DND-41 (cell line): Measurements from ENCODE around the gene SDK2.

ENCODE experiments used
- ATAC-seq: fragments of 200-7000 bp; cut with Tn5 transposase; 3 replicates; pipeline ENCODE4 v1.9.1; 2021; ENCODE audit warnings: low read depth; ENCODE audit not compliant: insufficient read depth
- DNase-seq: peaks from one replicate; pipeline ENCODE4 v3.0.0-alpha.2; 2020
- H2AFZ ChIP-seq: 2 replicates; pipeline ENCODE4 v1.6.0; 2012; ENCODE audit warnings: low read depth, low read length
- H3K27ac ChIP-seq: 2 replicates; pipeline ENCODE4 v1.5.1; 2012; ENCODE audit warnings: low read length, inconsistent platforms
- H3K27me3 ChIP-seq: fragments of 200-600 bp; sonication (generic); 2 replicates; pipeline ENCODE4 v1.6.0; 2012; ENCODE audit warnings: low read length, mild to moderate bottlenecking, inconsistent platforms; ENCODE audit not compliant: insufficient read depth, poor library complexity
- H3K36me3 ChIP-seq: 2 replicates; pipeline ENCODE4 v1.5.1; 2012; ENCODE audit warnings: low read length, inconsistent platforms; ENCODE audit not compliant: insufficient read depth
- H3K4me1 ChIP-seq: 2 replicates; pipeline ENCODE4 v1.5.1; 2012; ENCODE audit warnings: mild to moderate bottlenecking, low read length; ENCODE audit not compliant: insufficient read depth
- H3K4me2 ChIP-seq: 2 replicates; pipeline ENCODE4 v1.6.0; 2012; ENCODE audit warnings: mild to moderate bottlenecking, moderate library complexity, low read length, inconsistent platforms; ENCODE audit not compliant: insufficient read depth
- H3K4me3 ChIP-seq, 2 experiments: fragments of 200-600 bp in 1 of 2; shearing (Covaris generic) in 1 of 2; 2 replicates each; pipeline ENCODE4 v1.5.1; 2012 to 2016; ENCODE audit warnings: inconsistent platforms in 2 of 2, low read length in 2 of 2, mild to moderate bottlenecking in 2 of 2, low read depth in 1 of 2, moderate library complexity in 1 of 2
- H3K79me2 ChIP-seq: 2 replicates; pipeline ENCODE4 v1.6.0; 2012; ENCODE audit warnings: low read length, inconsistent platforms; ENCODE audit not compliant: insufficient read depth
- H3K9ac ChIP-seq: 2 replicates; pipeline ENCODE4 v1.6.0; 2012; ENCODE audit warnings: low read depth, mild to moderate bottlenecking, inconsistent platforms, low read length, moderate library complexity
- H3K9me3 ChIP-seq: 2 replicates; pipeline ENCODE4 v1.5.1; 2012; ENCODE audit warnings: low read length, moderate library complexity, mild to moderate bottlenecking, inconsistent platforms; ENCODE audit not compliant: insufficient read depth, severe bottlenecking
- H4K20me1 ChIP-seq: 2 replicates; pipeline ENCODE4 v1.6.0; 2012; ENCODE audit warnings: low read length; ENCODE audit not compliant: insufficient read depth
- EZH2 ChIP-seq: IDR thresholded peaks from 3 replicates; pipeline ENCODE4 v1.6.1; 2012; ENCODE audit warnings: borderline replicate concordance, low read depth, mild to moderate bottlenecking, moderate library complexity, low read length, inconsistent platforms; ENCODE audit not compliant: severe bottlenecking
- TF ChIP-seq, protein P1 (sequence below): IDR thresholded peaks from 2 replicates; pipeline ENCODE4 v1.5.1; 2012; ENCODE audit warnings: borderline replicate concordance, low read length, moderate library complexity, mild to moderate bottlenecking; ENCODE audit not compliant: poor library complexity, severe bottlenecking; ENCODE audit errors: extremely low read depth

The SDK2 gene

DNA sequence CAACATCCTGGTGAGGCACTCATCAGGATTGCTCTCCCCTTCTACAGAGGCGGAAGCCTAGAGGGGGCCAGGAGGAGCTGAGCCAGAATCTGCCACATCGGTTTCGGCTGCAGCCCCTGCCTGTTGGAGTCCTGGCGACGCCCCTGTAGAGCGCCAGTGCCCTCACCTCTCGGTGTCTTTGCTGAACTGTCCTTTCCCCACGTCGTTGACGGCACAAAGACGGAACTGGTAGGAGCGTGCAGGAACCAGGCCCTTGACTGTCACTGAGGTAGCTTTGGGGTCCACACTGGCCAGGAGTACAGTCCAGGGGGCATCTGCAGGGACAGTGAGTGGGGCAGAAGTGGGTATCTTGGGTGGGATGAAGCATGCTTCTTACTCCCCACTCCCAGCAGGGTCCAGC, 222.1 kb downstream of the SDK2 start:
- no peak overlapping the region for H2AFZ ChIP-seq
- H3K4me3 ChIP-seq, result no peak overlapping the region
- H3K9ac ChIP-seq, result no peak overlapping the region
- no peaks in the 10 kb centered on the region for H3K27me3 ChIP-seq
- no peak overlapping the region for H3K27ac ChIP-seq
- H3K4me2 ChIP-seq, result no peak overlapping the region
- no peak for TF ChIP-seq EZH2
- TF ChIP-seq, protein P1, sequence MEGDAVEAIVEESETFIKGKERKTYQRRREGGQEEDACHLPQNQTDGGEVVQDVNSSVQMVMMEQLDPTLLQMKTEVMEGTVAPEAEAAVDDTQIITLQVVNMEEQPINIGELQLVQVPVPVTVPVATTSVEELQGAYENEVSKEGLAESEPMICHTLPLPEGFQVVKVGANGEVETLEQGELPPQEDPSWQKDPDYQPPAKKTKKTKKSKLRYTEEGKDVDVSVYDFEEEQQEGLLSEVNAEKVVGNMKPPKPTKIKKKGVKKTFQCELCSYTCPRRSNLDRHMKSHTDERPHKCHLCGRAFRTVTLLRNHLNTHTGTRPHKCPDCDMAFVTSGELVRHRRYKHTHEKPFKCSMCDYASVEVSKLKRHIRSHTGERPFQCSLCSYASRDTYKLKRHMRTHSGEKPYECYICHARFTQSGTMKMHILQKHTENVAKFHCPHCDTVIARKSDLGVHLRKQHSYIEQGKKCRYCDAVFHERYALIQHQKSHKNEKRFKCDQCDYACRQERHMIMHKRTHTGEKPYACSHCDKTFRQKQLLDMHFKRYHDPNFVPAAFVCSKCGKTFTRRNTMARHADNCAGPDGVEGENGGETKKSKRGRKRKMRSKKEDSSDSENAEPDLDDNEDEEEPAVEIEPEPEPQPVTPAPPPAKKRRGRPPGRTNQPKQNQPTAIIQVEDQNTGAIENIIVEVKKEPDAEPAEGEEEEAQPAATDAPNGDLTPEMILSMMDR, result no peak
- no peaks in the 10 kb centered on the region for H3K79me2 ChIP-seq
- H3K4me1 ChIP-seq, result no peaks in the 10 kb centered on the region
- DNase-seq, result no peak
- H3K36me3 ChIP-seq, result no peaks in the 10 kb centered on the region
- H4K20me1 ChIP-seq, result no peaks in the 10 kb centered on the region; the same call in 1 of the 2 replicates
- no peak for ATAC-seq
- H3K9me3 ChIP-seq, result no peaks in the 10 kb centered on the region

GRCh38 chr17:73420897-73421296, 223.3 kb downstream of the SDK2 start:
- Histone ChIP-seq H3K79me2 (no peaks in the 10 kb centered on the region), H3K4me1 (no peaks in the 10 kb centered on the region), H3K4me3 (no peak overlapping the region), H3K36me3 (no peaks in the 10 kb centered on the region), H3K9me3 (no peaks in the 10 kb centered on the region), H3K27me3 (no peaks in the 10 kb centered on the region), H3K27ac (no peak overlapping the region), H4K20me1 (no peaks in the 10 kb centered on the region; the same call in 1 of the 2 replicates), H3K4me2 (no peak overlapping the region), H3K9ac (no peak overlapping the region), H2AFZ (no peak overlapping the region)
- DNase-seq (no peak), ATAC-seq (0 out of 3 replicates have a peak, but pooled peaks have one; percentile 29)
- no peak for TF ChIP-seq EZH2
- TF ChIP-seq, protein P1, result peak; percentile 32

DNA sequence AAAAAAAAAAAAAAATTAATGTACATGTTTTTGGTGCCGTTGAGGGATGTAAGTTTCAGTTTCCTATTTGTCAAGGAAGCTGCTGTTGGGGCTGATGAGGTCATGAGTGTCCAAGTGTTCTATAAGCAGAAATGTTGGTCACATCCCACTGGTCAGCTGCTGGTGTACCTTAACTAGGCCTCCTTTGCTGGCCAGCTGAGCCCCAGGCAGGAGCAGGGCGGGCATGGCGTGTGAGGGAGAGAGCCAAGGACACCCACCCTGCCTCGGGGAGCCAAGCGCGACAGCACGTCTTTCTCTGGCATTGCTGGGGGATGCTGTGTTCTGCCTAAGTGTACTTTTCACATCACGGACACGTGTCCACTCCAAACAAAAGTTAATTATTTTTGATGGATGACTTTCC, 224.4 kb downstream of the SDK2 start:
- DNase-seq, result no peak
- H3K79me2 ChIP-seq, result no peaks in the 10 kb centered on the region
- TF ChIP-seq, protein P1, result no peak
- no peak for TF ChIP-seq EZH2
- H3K9me3 ChIP-seq, result no peaks in the 10 kb centered on the region
- no peak overlapping the region for H3K4me2 ChIP-seq
- no peaks in the 10 kb centered on the region; the same call in 1 of the 2 replicates for H4K20me1 ChIP-seq
- no peak overlapping the region for H2AFZ ChIP-seq
- no peak for ATAC-seq
- no peak overlapping the region for H3K27ac ChIP-seq
- no peaks in the 10 kb centered on the region; the same call in 1 of the 2 replicates for H3K36me3 ChIP-seq
- H3K9ac ChIP-seq, result no peak overlapping the region
- H3K4me1 ChIP-seq, result no peaks in the 10 kb centered on the region
- no peaks in the 10 kb centered on the region for H3K27me3 ChIP-seq
- no peak overlapping the region for H3K4me3 ChIP-seq

- DNase-seq, result no peak
- Histone ChIP-seq H3K9ac (no peak overlapping the region), H3K4me3 (no peak overlapping the region), H3K27me3 (no peaks in the 10 kb centered on the region), H3K79me2 (no peaks in the 10 kb centered on the region), H3K36me3 (no peaks in the 10 kb centered on the region; the same call in 1 of the 2 replicates), H3K27ac (no peak overlapping the region), H3K9me3 (no peaks in the 10 kb centered on the region), H2AFZ (no peak overlapping the region), H3K4me1 (no peaks in the 10 kb centered on the region), H3K4me2 (no peak overlapping the region), H4K20me1 (no peaks in the 10 kb centered on the region; the same call in 1 of the 2 replicates)
- TF ChIP-seq, protein P1, result no peak
- TF ChIP-seq EZH2, result no peak
- ATAC-seq, result no peak
Observed at GRCh38 chr17:73419051-73419450, 225.2 kb downstream of the SDK2 start.
